ENCODE measurements around the gene AASS. TPM values are rescaled to one million over a fixed set of nuclear protein-coding genes. Genes with fewer than 3 reads are reported as not detected.

AASS gene
- polyA plus RNA-seq, 2 of the 4 experiments (the other 2 are of a cell fraction): 0.04 to 0.21 TPM

DNA sequence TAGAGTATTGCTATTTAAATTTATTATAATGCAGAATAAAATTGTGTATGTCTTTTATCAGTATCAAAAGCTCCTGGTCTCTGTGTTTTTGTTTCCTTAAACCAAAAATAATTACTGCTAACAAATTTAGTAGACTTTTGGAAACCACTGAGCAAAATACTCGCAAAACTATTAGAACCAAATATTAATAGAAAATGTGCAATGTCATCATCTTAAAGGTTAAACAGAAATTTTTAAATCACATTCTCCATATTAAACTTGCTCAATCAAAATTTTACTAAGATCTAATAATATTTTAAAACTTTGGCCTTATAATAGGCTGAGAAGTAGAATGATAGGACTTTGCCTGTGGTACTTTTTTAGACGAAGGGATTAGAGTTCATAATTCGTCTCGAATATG, 48.4 kb downstream of the AASS start:
- no peak overlapping the region for H3K4me2 ChIP-seq
- H3K4me3 ChIP-seq: no peak overlapping the region
- DNase-seq (ENCODE audit: low read depth in 1 of 2, low spot score in 1 of 2) (no peak), FAIRE-seq (no peak), ATAC-seq (no peak)
- H3K9me3 ChIP-seq: no peaks in the 10 kb centered on the region
- 17% methylated on average over 4 of the region's 4 CpGs for WGBS (ENCODE audit: missing lambda C conversion rate)
- POLR2A ChIA-PET: no interaction called here
- H3K27ac ChIP-seq: no peak overlapping the region
- no peaks in the 10 kb centered on the region for H3K4me1 ChIP-seq
- CTCF ChIA-PET: no interaction called here
- TF ChIP-seq MAFK (IDR thresholded peaks at IDR 0.05; ENCODE audit: partially characterized antibody): peak; percentile 61
- TF ChIP-seq, protein P1, sequence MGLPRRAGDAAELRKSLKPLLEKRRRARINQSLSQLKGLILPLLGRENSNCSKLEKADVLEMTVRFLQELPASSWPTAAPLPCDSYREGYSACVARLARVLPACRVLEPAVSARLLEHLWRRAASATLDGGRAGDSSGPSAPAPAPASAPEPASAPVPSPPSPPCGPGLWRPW (IDR thresholded peaks at IDR 0.05): no peak

DNA sequence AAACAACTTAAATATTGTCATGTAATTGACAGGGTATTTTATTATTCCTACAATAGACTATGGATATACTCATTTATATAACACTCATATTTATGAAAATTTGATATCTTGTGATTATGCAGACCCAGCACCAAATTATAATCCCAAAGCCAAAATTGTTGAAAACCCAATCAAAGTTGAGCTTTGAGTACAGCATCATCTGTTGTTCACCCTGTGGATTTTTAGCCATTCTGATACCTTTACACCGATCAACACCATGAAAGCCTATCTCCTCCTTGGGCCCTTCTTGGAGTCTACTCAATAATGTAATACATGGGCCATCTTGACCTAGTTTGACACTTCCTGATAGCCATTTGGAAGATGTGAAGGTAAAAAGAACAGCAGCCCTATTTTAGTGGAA, 49.5 kb downstream of the AASS start:
- no peaks in the 10 kb centered on the region for H3K9me3 ChIP-seq
- CTCF ChIA-PET: no interaction called here
- no peak for TF ChIP-seq ZFP36 (IDR thresholded peaks at IDR 0.05; ENCODE audit: borderline replicate concordance, partially characterized antibody)
- TF ChIP-seq CHD2 (IDR thresholded peaks at IDR 0.05; ENCODE audit: low read length, partially characterized antibody): no peak
- no peak for TF ChIP-seq ZC3H11A (IDR thresholded peaks at IDR 0.05)
- TF ChIP-seq, protein P2, sequence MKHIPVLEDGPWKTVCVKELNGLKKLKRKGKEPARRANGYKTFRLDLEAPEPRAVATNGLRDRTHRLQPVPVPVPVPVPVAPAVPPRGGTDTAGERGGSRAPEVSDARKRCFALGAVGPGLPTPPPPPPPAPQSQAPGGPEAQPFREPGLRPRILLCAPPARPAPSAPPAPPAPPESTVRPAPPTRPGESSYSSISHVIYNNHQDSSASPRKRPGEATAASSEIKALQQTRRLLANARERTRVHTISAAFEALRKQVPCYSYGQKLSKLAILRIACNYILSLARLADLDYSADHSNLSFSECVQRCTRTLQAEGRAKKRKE (CRISPR knock-in tag; IDR thresholded peaks at IDR 0.05; ENCODE audit: low read depth): no peak
- TF ChIP-seq RNF2 (IDR thresholded peaks at IDR 0.05; ENCODE audit: borderline replicate concordance, low read depth): no peak
- TF ChIP-seq, protein P3, sequence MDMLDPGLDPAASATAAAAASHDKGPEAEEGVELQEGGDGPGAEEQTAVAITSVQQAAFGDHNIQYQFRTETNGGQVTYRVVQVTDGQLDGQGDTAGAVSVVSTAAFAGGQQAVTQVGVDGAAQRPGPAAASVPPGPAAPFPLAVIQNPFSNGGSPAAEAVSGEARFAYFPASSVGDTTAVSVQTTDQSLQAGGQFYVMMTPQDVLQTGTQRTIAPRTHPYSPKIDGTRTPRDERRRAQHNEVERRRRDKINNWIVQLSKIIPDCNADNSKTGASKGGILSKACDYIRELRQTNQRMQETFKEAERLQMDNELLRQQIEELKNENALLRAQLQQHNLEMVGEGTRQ (IDR thresholded peaks at IDR 0.05): no peak
- no peak for TF ChIP-seq CHD4 (IDR thresholded peaks at IDR 0.05; ENCODE audit: borderline replicate concordance)
- no peak for TF ChIP-seq TP53 (CRISPR knock-in tag; IDR thresholded peaks at IDR 0.05)
- no peak for TF ChIP-seq CEBPB (IDR thresholded peaks at IDR 0.05)
- no peak for TF ChIP-seq FOSB (CRISPR knock-in tag; IDR thresholded peaks at IDR 0.05)
- TF ChIP-seq, protein P4, sequence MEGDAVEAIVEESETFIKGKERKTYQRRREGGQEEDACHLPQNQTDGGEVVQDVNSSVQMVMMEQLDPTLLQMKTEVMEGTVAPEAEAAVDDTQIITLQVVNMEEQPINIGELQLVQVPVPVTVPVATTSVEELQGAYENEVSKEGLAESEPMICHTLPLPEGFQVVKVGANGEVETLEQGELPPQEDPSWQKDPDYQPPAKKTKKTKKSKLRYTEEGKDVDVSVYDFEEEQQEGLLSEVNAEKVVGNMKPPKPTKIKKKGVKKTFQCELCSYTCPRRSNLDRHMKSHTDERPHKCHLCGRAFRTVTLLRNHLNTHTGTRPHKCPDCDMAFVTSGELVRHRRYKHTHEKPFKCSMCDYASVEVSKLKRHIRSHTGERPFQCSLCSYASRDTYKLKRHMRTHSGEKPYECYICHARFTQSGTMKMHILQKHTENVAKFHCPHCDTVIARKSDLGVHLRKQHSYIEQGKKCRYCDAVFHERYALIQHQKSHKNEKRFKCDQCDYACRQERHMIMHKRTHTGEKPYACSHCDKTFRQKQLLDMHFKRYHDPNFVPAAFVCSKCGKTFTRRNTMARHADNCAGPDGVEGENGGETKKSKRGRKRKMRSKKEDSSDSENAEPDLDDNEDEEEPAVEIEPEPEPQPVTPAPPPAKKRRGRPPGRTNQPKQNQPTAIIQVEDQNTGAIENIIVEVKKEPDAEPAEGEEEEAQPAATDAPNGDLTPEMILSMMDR (IDR thresholded peaks at IDR 0.05): no peak
- no peak for TF ChIP-seq RFX5 (IDR thresholded peaks at IDR 0.05)
- TF ChIP-seq, protein P5, sequence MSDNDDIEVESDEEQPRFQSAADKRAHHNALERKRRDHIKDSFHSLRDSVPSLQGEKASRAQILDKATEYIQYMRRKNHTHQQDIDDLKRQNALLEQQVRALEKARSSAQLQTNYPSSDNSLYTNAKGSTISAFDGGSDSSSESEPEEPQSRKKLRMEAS (IDR thresholded peaks at IDR 0.05): no peak
- TF ChIP-seq, protein P6, sequence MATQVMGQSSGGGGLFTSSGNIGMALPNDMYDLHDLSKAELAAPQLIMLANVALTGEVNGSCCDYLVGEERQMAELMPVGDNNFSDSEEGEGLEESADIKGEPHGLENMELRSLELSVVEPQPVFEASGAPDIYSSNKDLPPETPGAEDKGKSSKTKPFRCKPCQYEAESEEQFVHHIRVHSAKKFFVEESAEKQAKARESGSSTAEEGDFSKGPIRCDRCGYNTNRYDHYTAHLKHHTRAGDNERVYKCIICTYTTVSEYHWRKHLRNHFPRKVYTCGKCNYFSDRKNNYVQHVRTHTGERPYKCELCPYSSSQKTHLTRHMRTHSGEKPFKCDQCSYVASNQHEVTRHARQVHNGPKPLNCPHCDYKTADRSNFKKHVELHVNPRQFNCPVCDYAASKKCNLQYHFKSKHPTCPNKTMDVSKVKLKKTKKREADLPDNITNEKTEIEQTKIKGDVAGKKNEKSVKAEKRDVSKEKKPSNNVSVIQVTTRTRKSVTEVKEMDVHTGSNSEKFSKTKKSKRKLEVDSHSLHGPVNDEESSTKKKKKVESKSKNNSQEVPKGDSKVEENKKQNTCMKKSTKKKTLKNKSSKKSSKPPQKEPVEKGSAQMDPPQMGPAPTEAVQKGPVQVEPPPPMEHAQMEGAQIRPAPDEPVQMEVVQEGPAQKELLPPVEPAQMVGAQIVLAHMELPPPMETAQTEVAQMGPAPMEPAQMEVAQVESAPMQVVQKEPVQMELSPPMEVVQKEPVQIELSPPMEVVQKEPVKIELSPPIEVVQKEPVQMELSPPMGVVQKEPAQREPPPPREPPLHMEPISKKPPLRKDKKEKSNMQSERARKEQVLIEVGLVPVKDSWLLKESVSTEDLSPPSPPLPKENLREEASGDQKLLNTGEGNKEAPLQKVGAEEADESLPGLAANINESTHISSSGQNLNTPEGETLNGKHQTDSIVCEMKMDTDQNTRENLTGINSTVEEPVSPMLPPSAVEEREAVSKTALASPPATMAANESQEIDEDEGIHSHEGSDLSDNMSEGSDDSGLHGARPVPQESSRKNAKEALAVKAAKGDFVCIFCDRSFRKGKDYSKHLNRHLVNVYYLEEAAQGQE (IDR thresholded peaks at IDR 0.05): no peak
- no peak for TF ChIP-seq KDM1A (IDR thresholded peaks at IDR 0.05; ENCODE audit: low read depth)
- TF ChIP-seq EHMT2 (IDR thresholded peaks at IDR 0.05; ENCODE audit: low read depth): no peak
- 39% methylated on average over 1 of the region's 1 CpG for WGBS (ENCODE audit: missing lambda C conversion rate)
- H3K27ac ChIP-seq: no peak overlapping the region
- H3K4me3 ChIP-seq: no peak overlapping the region
- POLR2A ChIA-PET: no interaction called here
- no peak overlapping the region for H3K4me2 ChIP-seq
- ATAC-seq (no peak), DNase-seq (ENCODE audit: low read depth in 1 of 2, low spot score in 1 of 2) (no peak), FAIRE-seq (no peak)
- no peaks in the 10 kb centered on the region for H3K4me1 ChIP-seq

All from A549 (cell line).